H1 (cell line): Measurements from ENCODE around the gene HTD2.

ENCODE experiments used
- EP300 ChIP-seq, 2 experiments: IDR thresholded peaks; 1 replicate in 1 of 2; 2 replicates in 1 of 2; pipeline ENCODE4 v1.6.1; 2011 to 2012; ENCODE audit warnings: low read depth in 2 of 2, low read length in 2 of 2, mild to moderate bottlenecking in 2 of 2, borderline replicate concordance in 1 of 2, inconsistent platforms in 1 of 2, moderate library complexity in 1 of 2
- EZH2 ChIP-seq: fragments of 200-600 bp; sonication (generic); IDR thresholded peaks from 2 replicates; pipeline ENCODE4 v1.7.1; 2012; ENCODE audit warnings: low read depth, mild to moderate bottlenecking, moderate library complexity, low read length, inconsistent platforms; ENCODE audit not compliant: severe bottlenecking
- KDM4A ChIP-seq: IDR thresholded peaks from one replicate; pipeline ENCODE4 v1.7.1; 2012; ENCODE audit warnings: low read depth, mild to moderate bottlenecking, moderate library complexity, low read length, inconsistent platforms; ENCODE audit not compliant: severe bottlenecking
- KDM5A ChIP-seq: fragments of 200-600 bp; IDR thresholded peaks from 2 replicates; pipeline ENCODE4 v1.7.1; 2012; ENCODE audit warnings: mild to moderate bottlenecking, low read length, inconsistent platforms, mixed read lengths
- NRF1 ChIP-seq: IDR thresholded peaks from 2 replicates; pipeline ENCODE4 v1.6.1; 2011; ENCODE audit warnings: mild to moderate bottlenecking, low read depth, low read length, improper control_type of control experiment
- RAD21 ChIP-seq, 2 experiments: IDR thresholded peaks in 1 of 2; conservative IDR thresholded peaks in 1 of 2; 2 replicates each; pipeline ENCODE4 v1.6.1; 2011; ENCODE audit warnings: low read depth in 2 of 2, low read length in 2 of 2, improper control_type of control experiment in 1 of 2, inconsistent platforms in 1 of 2, mild to moderate bottlenecking in 1 of 2, moderate library complexity in 1 of 2
- SUZ12 ChIP-seq: fragments of 200-600 bp; sonication (generic); IDR thresholded peaks from 2 replicates; pipeline ENCODE4 v1.6.1; 2012; ENCODE audit warnings: mild to moderate bottlenecking, inconsistent platforms, low read length, moderate library complexity, mixed read lengths
- TF ChIP-seq, protein P1 (sequence below), 3 experiments: IDR thresholded peaks; 1 replicate in 2 of 3; 2 replicates in 1 of 3; pipeline versions ENCODE4 v1.5.1 to v1.6.1; 2011; ENCODE audit warnings: low read length in 3 of 3, mild to moderate bottlenecking in 3 of 3, inconsistent platforms in 2 of 3, low read depth in 1 of 3, moderate library complexity in 1 of 3; ENCODE audit not compliant: insufficient read depth in 1 of 3; ENCODE audit errors: control extremely low read depth in 1 of 3
- TF ChIP-seq, protein P2 (sequence below): IDR thresholded peaks from 2 replicates; pipeline ENCODE4 v1.6.1; 2012; ENCODE audit warnings: inconsistent platforms

GRCh38 chr3:58342676-58343075 lies 36.4 kb downstream of the HTD2 start:
- TF ChIP-seq, protein P1, sequence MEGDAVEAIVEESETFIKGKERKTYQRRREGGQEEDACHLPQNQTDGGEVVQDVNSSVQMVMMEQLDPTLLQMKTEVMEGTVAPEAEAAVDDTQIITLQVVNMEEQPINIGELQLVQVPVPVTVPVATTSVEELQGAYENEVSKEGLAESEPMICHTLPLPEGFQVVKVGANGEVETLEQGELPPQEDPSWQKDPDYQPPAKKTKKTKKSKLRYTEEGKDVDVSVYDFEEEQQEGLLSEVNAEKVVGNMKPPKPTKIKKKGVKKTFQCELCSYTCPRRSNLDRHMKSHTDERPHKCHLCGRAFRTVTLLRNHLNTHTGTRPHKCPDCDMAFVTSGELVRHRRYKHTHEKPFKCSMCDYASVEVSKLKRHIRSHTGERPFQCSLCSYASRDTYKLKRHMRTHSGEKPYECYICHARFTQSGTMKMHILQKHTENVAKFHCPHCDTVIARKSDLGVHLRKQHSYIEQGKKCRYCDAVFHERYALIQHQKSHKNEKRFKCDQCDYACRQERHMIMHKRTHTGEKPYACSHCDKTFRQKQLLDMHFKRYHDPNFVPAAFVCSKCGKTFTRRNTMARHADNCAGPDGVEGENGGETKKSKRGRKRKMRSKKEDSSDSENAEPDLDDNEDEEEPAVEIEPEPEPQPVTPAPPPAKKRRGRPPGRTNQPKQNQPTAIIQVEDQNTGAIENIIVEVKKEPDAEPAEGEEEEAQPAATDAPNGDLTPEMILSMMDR (IDR thresholded peaks at IDR 0.05; ENCODE audit: control extremely low read depth in 1 of 3, insufficient read depth in 1 of 3, low read depth in 1 of 3, low read length in 3 of 3), result no peak
- no peak for TF ChIP-seq KDM4A
- TF ChIP-seq, protein P2, sequence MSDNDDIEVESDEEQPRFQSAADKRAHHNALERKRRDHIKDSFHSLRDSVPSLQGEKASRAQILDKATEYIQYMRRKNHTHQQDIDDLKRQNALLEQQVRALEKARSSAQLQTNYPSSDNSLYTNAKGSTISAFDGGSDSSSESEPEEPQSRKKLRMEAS, result no peak
- no peak for TF ChIP-seq EP300 (IDR thresholded peaks at IDR 0.05; ENCODE audit: borderline replicate concordance in 1 of 2, low read depth in 2 of 2, low read length in 2 of 2)
- no peak for TF ChIP-seq NRF1
- TF ChIP-seq EZH2, result no peak
- TF ChIP-seq RAD21 (IDR thresholded peaks at IDR 0.05 in 1 of 2, conservative IDR thresholded peaks at IDR 0.05 in 1 of 2; ENCODE audit: low read depth in 2 of 2, low read length in 2 of 2), result no peak
- no peak for TF ChIP-seq KDM5A
- TF ChIP-seq SUZ12, result no peak
